PC-9 (cell line): Measurements from ENCODE around the gene CPVL.

Source experiments
- EZH2 ChIP-seq: fragments of 200-600 bp; sonication (generic); IDR thresholded peaks from 2 replicates; pipeline ENCODE4 v1.8.0; 2017; ENCODE audit warnings: antibody characterized with exemption, low read depth
- TF ChIP-seq, protein P1 (sequence below): fragments of 200-600 bp; sonication (generic); conservative IDR thresholded peaks from 2 replicates; pipeline ENCODE4 v1.6.1; 2017; ENCODE audit warnings: mixed run types, antibody characterized with exemption, mild to moderate bottlenecking, moderate library complexity

DNA sequence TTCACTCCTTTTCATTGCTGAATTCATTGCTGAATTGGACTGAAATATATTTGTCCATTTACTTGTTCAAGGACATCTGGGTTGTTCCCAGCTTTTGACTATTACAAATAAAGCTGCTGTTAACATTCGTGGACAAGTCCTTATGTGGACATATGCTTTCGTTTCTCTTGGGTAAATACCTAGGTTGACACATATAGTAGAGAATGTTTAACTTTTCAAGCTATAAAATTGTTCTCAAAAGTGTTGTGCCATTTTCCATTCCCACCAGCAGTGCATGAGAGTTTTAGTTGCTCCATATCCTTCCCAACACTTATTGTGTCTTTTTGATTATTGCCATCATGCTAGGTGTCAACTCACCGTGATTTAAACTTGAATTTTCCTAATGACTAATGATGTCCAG lies 17.5 kb upstream of the CPVL start:
- TF ChIP-seq, protein P1, sequence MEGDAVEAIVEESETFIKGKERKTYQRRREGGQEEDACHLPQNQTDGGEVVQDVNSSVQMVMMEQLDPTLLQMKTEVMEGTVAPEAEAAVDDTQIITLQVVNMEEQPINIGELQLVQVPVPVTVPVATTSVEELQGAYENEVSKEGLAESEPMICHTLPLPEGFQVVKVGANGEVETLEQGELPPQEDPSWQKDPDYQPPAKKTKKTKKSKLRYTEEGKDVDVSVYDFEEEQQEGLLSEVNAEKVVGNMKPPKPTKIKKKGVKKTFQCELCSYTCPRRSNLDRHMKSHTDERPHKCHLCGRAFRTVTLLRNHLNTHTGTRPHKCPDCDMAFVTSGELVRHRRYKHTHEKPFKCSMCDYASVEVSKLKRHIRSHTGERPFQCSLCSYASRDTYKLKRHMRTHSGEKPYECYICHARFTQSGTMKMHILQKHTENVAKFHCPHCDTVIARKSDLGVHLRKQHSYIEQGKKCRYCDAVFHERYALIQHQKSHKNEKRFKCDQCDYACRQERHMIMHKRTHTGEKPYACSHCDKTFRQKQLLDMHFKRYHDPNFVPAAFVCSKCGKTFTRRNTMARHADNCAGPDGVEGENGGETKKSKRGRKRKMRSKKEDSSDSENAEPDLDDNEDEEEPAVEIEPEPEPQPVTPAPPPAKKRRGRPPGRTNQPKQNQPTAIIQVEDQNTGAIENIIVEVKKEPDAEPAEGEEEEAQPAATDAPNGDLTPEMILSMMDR: no peak
- no peak for TF ChIP-seq EZH2
